ENCODE measurements around the gene DQX1.

The DQX1 gene

GRCh38 chr2:74502720-74503505, 23.1 kb downstream of the DQX1 start:
- peak overlapping the region; percentile 62 to 80 for H3K4me3 ChIP-seq (ENCODE audit: low read depth in 1 of 2, low read length in 2 of 2)
- H3K36me3 ChIP-seq (ENCODE audit: control insufficient read depth in 1 of 2, insufficient read depth in 2 of 2, low read length in 2 of 2) = peaks cover 13 to 26% of the 10 kb centered on the region in 2 donors
- peak overlapping the region; percentile 83 for H3K27ac ChIP-seq (ENCODE audit: low read length)
- peaks cover 32% of the 10 kb centered on the region for H3K27me3 ChIP-seq (ENCODE audit: low read depth, low read length)
- H3K4me1 ChIP-seq (ENCODE audit: control insufficient read depth in 1 of 2, insufficient read depth in 2 of 2, low read length in 2 of 2) = peaks cover 22 to 66% of the 10 kb centered on the region in 2 donors
- H3K9me3 ChIP-seq (ENCODE audit: control insufficient read depth in 1 of 2, low read length in 2 of 2) = no peaks in the 10 kb centered on the region

GRCh38 chr2:74502147-74502719, 23.8 kb downstream of the DQX1 start:
- Histone ChIP-seq H3K9me3 (ENCODE audit: control insufficient read depth in 1 of 2, low read length in 2 of 2) (no peaks in the 10 kb centered on the region), H3K27me3 (ENCODE audit: low read depth, low read length) (peaks cover 33% of the 10 kb centered on the region), H3K27ac (ENCODE audit: low read length) (peak overlapping the region; percentile 83), H3K4me3 (ENCODE audit: low read depth in 1 of 2, low read length in 2 of 2) (peak overlapping the region; percentile 62 to 80), H3K36me3 (ENCODE audit: control insufficient read depth in 1 of 2, insufficient read depth in 2 of 2, low read length in 2 of 2) (peaks cover 13 to 22% of the 10 kb centered on the region in 2 donors), H3K4me1 (ENCODE audit: control insufficient read depth in 1 of 2, insufficient read depth in 2 of 2, low read length in 2 of 2) (peaks cover 22 to 71% of the 10 kb centered on the region in 2 donors)

- Histone ChIP-seq H3K36me3 (ENCODE audit: control insufficient read depth in 1 of 2, insufficient read depth in 2 of 2, low read length in 2 of 2) (peaks cover 13 to 20% of the 10 kb centered on the region in 2 donors), H3K4me1 (ENCODE audit: control insufficient read depth in 1 of 2, insufficient read depth in 2 of 2, low read length in 2 of 2) (peaks cover 17 to 67% of the 10 kb centered on the region in 2 donors), H3K27ac (ENCODE audit: low read length) (no peak overlapping the region), H3K27me3 (ENCODE audit: low read depth, low read length) (peaks cover 38% of the 10 kb centered on the region), H3K9me3 (ENCODE audit: control insufficient read depth in 1 of 2, low read length in 2 of 2) (no peaks in the 10 kb centered on the region), H3K4me3 (ENCODE audit: low read depth in 1 of 2, low read length in 2 of 2) (no peak overlapping the region)
Observed at GRCh38 chr2:74501335-74502071, 24.5 kb downstream of the DQX1 start.

DNA sequence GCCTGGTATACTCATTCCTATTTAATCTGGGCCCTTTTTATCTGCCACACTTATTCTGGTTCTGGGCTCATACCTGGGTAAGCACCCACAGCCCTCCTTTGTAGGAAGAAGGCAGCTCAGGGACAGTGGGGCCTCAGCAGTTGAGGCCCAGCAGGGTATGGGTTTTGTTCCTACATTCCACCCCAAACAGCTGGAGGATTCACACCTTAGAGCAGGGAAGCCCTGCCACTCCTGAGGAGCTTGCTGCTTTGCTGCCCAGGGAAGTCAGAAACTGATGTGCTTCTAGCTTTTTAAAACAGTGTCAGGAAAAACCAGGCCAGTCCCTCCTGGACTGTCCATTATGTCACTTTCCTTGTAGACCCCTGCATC, 25.5 kb downstream of the DQX1 start:
- H3K36me3 ChIP-seq (ENCODE audit: control insufficient read depth in 1 of 2, insufficient read depth in 2 of 2, low read length in 2 of 2) = peaks cover 10 to 15% of the 10 kb centered on the region in 2 donors
- H3K27me3 ChIP-seq (ENCODE audit: low read depth, low read length) = peaks cover 38% of the 10 kb centered on the region
- H3K27ac ChIP-seq (ENCODE audit: low read length) = no peak overlapping the region
- peaks cover 11 to 57% of the 10 kb centered on the region in 2 donors for H3K4me1 ChIP-seq (ENCODE audit: control insufficient read depth in 1 of 2, insufficient read depth in 2 of 2, low read length in 2 of 2)
- no peaks in the 10 kb centered on the region for H3K9me3 ChIP-seq (ENCODE audit: control insufficient read depth in 1 of 2, low read length in 2 of 2)
- H3K4me3 ChIP-seq (ENCODE audit: low read depth in 1 of 2, low read length in 2 of 2) = no peak overlapping the region

DNA sequence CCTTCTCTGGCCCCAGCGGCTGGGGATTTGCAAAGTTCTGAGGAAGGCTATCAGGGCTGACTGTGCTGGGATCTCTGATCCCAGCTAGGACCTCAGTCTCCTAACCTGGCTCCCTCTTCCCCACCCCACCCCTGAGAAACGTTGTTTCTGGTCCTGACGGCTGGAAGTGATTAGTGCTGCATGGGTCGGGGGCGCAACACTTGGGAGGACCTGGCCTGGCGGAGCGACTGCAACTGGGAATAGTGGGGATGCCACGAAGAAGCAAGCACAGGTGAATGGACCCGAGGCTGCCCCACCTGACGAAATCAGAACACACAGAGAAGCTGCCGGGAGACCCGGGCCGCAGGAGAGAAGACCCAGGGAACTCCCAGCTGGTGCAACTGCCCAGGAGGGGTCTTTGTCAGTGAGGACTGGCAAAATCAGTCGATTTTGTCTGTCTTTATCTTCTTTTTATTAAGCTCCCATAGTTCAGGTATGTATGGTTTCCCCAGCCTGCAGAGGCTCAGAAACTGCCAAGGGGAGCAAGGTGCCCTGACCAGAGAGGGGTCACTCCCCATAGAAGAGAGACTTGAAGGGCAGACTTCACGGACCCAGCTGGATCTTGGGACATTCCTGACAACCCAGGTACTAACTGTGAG, 26.0 kb downstream of the DQX1 start:
- peaks cover 5 to 10% of the 10 kb centered on the region in 2 donors for H3K36me3 ChIP-seq (ENCODE audit: control insufficient read depth in 1 of 2, insufficient read depth in 2 of 2, low read length in 2 of 2)
- H3K27ac ChIP-seq (ENCODE audit: low read length) = no peak overlapping the region
- H3K4me1 ChIP-seq (ENCODE audit: control insufficient read depth in 1 of 2, insufficient read depth in 2 of 2, low read length in 2 of 2) = peaks cover 7 to 52% of the 10 kb centered on the region in 2 donors
- H3K27me3 ChIP-seq (ENCODE audit: low read depth, low read length) = peaks cover 38% of the 10 kb centered on the region
- peak overlapping the region in 1 of 2 donors; percentile 54 for H3K4me3 ChIP-seq (ENCODE audit: low read depth in 1 of 2, low read length in 2 of 2)
- no peaks in the 10 kb centered on the region for H3K9me3 ChIP-seq (ENCODE audit: control insufficient read depth in 1 of 2, low read length in 2 of 2)

- H3K4me1 ChIP-seq (ENCODE audit: control insufficient read depth in 1 of 2, insufficient read depth in 2 of 2, low read length in 2 of 2) = peaks cover 7 to 46% of the 10 kb centered on the region in 2 donors
- peak within 1 kb of the TSS; percentile 52 to 54 for H3K4me3 ChIP-seq (ENCODE audit: low read depth in 1 of 2, low read length in 2 of 2)
- H3K36me3 ChIP-seq (ENCODE audit: control insufficient read depth in 1 of 2, insufficient read depth in 2 of 2, low read length in 2 of 2) = peaks cover 0 to 4% of the 10 kb centered on the region in 2 donors
- H3K9me3 ChIP-seq (ENCODE audit: control insufficient read depth in 1 of 2, low read length in 2 of 2) = no peaks in the 10 kb centered on the region
- H3K27ac ChIP-seq (ENCODE audit: low read length) = no peak within 1 kb of the TSS
- peaks cover 38% of the 10 kb centered on the region for H3K27me3 ChIP-seq (ENCODE audit: low read depth, low read length)
Observed at GRCh38 chr2:74499267-74499939, 26.6 kb downstream of the DQX1 start, which contains the start of gene LBX2. Gene LBX2 (minus strand): TSS chr2:74499603. CDS start chr2:74499537, 66 bp downstream.

DNA sequence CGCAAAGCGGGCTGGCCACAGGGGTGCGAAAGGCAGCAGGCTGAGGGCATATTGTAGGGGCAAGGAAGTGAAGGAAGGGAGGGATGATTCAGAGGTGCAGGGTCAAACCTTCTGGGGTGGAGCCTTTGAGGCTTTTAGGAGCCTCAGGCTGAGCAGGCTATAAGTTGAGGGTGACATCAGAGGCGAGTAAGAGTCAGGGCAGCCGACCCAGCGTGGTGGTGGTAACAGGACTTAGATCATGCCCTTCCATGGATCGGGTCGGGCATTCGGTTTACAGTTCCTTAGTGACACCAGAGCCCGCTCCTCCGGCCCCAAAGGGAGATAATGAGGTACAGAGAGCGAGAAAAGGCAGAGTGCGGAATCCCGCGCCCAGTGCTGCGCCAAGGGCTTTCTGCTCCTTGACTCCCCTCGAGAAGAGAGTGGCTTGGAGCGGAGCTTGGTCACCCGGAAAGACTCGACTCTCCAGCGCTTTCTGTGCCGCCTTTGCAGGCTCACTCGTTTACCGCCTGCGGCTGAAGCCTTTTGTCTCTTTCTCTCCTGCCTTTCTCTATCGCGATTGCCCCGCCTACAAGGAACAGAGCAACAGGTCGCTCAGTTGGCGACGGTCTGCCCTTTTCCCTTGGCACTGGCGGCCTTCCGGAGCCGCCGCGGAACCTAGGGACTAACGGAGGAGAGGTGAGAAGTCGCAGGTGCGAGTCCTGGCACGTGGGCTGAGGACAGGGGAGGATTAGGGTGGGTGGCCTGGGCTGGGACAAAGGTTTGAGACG, 27.3 kb downstream of the DQX1 start:
- Histone ChIP-seq H3K27ac (ENCODE audit: low read length) (no peak overlapping the region), H3K4me1 (ENCODE audit: control insufficient read depth in 1 of 2, insufficient read depth in 2 of 2, low read length in 2 of 2) (peaks cover 3 to 41% of the 10 kb centered on the region in 2 donors), H3K9me3 (ENCODE audit: control insufficient read depth in 1 of 2, low read length in 2 of 2) (no peaks in the 10 kb centered on the region), H3K27me3 (ENCODE audit: low read depth, low read length) (peaks cover 38% of the 10 kb centered on the region), H3K36me3 (ENCODE audit: control insufficient read depth in 1 of 2, insufficient read depth in 2 of 2, low read length in 2 of 2) (peaks cover 5 to 6% of the 10 kb centered on the region in 2 donors), H3K4me3 (ENCODE audit: low read depth in 1 of 2, low read length in 2 of 2) (peak overlapping the region; percentile 52 to 54)

DNA sequence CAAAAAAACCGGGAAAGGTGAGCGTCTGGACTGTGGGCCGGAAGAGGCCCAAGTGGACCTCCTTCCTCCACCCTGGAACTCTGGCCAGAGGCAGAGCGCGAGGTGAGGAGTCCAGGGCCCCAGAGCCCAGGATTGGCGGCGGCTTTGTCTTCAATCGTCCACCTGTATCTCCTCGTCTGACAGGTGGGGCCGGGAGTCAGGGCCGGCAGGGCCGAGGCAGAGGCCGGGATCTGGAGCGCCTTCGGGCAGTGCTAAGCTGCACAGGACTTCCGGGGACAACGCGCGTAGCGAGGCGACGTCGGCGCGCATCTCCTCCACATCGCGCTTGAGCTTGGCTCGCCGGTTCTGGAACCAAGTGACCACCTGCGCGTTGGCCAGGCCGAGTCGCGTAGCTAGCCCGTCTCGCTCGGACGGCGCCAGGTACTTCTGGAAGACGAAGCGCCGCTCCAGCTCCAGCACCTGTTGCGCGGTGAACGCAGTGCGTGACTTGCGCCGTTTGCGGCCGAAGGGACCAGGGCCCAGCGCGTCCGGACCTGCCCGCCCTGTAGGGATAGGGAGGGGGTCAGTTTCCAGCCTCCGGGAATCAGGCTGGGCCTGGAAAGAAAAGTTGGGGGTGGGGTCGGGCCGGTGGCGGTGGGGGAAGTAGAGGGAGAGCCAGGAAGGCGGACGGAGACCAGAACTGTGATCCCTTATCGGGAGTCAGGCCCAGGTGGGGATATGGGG, 28.1 kb downstream of the DQX1 start:
- Histone ChIP-seq H3K27ac (ENCODE audit: low read length) (no peak overlapping the region), H3K9me3 (ENCODE audit: control insufficient read depth in 1 of 2, low read length in 2 of 2) (no peaks in the 10 kb centered on the region), H3K4me3 (ENCODE audit: low read depth in 1 of 2, low read length in 2 of 2) (peak overlapping the region; percentile 52 to 54), H3K4me1 (ENCODE audit: control insufficient read depth in 1 of 2, insufficient read depth in 2 of 2, low read length in 2 of 2) (peaks cover 3 to 34% of the 10 kb centered on the region in 2 donors), H3K36me3 (ENCODE audit: control insufficient read depth in 1 of 2, insufficient read depth in 2 of 2, low read length in 2 of 2) (peaks cover 12 to 14% of the 10 kb centered on the region in 2 donors), H3K27me3 (ENCODE audit: low read depth, low read length) (peaks cover 38% of the 10 kb centered on the region)

GRCh38 chr2:74496997-74497776, 28.8 kb downstream of the DQX1 start:
- peaks cover 3 to 30% of the 10 kb centered on the region in 2 donors for H3K4me1 ChIP-seq (ENCODE audit: control insufficient read depth in 1 of 2, insufficient read depth in 2 of 2, low read length in 2 of 2)
- no peak overlapping the region for H3K27ac ChIP-seq (ENCODE audit: low read length)
- H3K27me3 ChIP-seq (ENCODE audit: low read depth, low read length) = peaks cover 38% of the 10 kb centered on the region
- H3K36me3 ChIP-seq (ENCODE audit: control insufficient read depth in 1 of 2, insufficient read depth in 2 of 2, low read length in 2 of 2) = peaks cover 20 to 21% of the 10 kb centered on the region in 2 donors
- H3K4me3 ChIP-seq (ENCODE audit: low read depth in 1 of 2, low read length in 2 of 2) = peak overlapping the region in 1 of 2 donors; percentile 54
- no peaks in the 10 kb centered on the region for H3K9me3 ChIP-seq (ENCODE audit: control insufficient read depth in 1 of 2, low read length in 2 of 2)

Data from muscle layer of duodenum (tissue), 2 donors.